GM23338 (cell line): ENCODE data around the gene LIPG. TPM values are rescaled to one million over a fixed set of nuclear protein-coding genes. Genes with fewer than 3 reads are reported as not detected.

Experiments used
- ATAC-seq: fragments of 200-7000 bp; cut with Tn5 transposase; 3 replicates; pipeline ENCODE4 v1.9.1; 2020
- DNase-seq: peaks from one replicate; pipeline ENCODE4 v3.0.0-alpha.2; 2015; ENCODE audit warnings: low spot score
- H2AFZ ChIP-seq: fragments of 200-600 bp; sonication (generic); 2 replicates; pipeline ENCODE4 v1.8.0; 2016; ENCODE audit warnings: antibody characterized with exemption, mild to moderate bottlenecking, moderate library complexity
- H3F3A ChIP-seq: fragments of 200-600 bp; sonication (generic); replicated peaks from 2 replicates; pipeline ENCODE4 v1.8.0; 2017; ENCODE audit warnings: antibody characterized with exemption, mixed run types, low read depth
- H3K27ac ChIP-seq: fragments of 200-600 bp; sonication (generic); 2 replicates; pipeline ENCODE4 v1.6.1; 2016; ENCODE audit warnings: low read depth
- H3K27me3 ChIP-seq: fragments of 200-600 bp; sonication (generic); 2 replicates; pipeline ENCODE4 v1.8.0; 2016; ENCODE audit warnings: mild to moderate bottlenecking, mixed run types, moderate library complexity; ENCODE audit not compliant: insufficient read depth
- H3K36me3 ChIP-seq: fragments of 200-600 bp; sonication (generic); 2 replicates; pipeline ENCODE4 v1.8.0; 2016; ENCODE audit warnings: mild to moderate bottlenecking; ENCODE audit not compliant: insufficient read depth
- H3K4me1 ChIP-seq: fragments of 200-600 bp; sonication (generic); 2 replicates; pipeline ENCODE4 v1.8.0; 2016; ENCODE audit warnings: mild to moderate bottlenecking, moderate library complexity; ENCODE audit not compliant: insufficient read depth
- H3K4me2 ChIP-seq: fragments of 200-600 bp; sonication (generic); 2 replicates; pipeline ENCODE4 v1.7.1; 2017; ENCODE audit warnings: mixed run types
- H3K4me3 ChIP-seq: fragments of 200-600 bp; sonication (generic); 2 replicates; pipeline ENCODE4 v1.6.1; 2016; ENCODE audit warnings: mixed run types
- H3K79me2 ChIP-seq: fragments of 200-600 bp; sonication (generic); replicated peaks from 2 replicates; pipeline ENCODE4 v1.8.0; 2017; ENCODE audit warnings: mild to moderate bottlenecking; ENCODE audit not compliant: insufficient read depth
- H3K9me2 ChIP-seq: fragments of 200-600 bp; sonication (generic); 2 replicates; pipeline ENCODE4 v1.8.0; 2017; ENCODE audit not compliant: insufficient read depth
- H4K20me1 ChIP-seq: fragments of 200-600 bp; sonication (generic); replicated peaks from 2 replicates; pipeline ENCODE4 v1.8.0; 2017; ENCODE audit warnings: mild to moderate bottlenecking; ENCODE audit not compliant: insufficient read depth
- H3K27ac Mint-ChIP-seq: 2 replicates; pipeline ENCODE4 v1.8.0; 2020; ENCODE audit warnings: inconsistent platforms, mild to moderate bottlenecking, moderate library complexity, mixed read lengths
- H3K27me3 Mint-ChIP-seq: 3 replicates; pipeline ENCODE4 v1.8.0; 2022; ENCODE audit warnings: low read depth, mild to moderate bottlenecking, moderate library complexity, mixed read lengths, inconsistent platforms; ENCODE audit not compliant: insufficient read depth, poor library complexity
- H3K36me3 Mint-ChIP-seq: 3 replicates; pipeline ENCODE4 v1.8.0; 2021; ENCODE audit warnings: low read depth, mild to moderate bottlenecking, inconsistent platforms, moderate library complexity, mixed read lengths
- H3K4me1 Mint-ChIP-seq: 3 replicates; pipeline ENCODE4 v1.8.0; 2020; ENCODE audit warnings: mild to moderate bottlenecking, inconsistent platforms, mixed read lengths
- H3K4me3 Mint-ChIP-seq: 3 replicates; pipeline ENCODE4 v1.8.0; 2021; ENCODE audit warnings: moderate library complexity, mild to moderate bottlenecking, inconsistent platforms, mixed read lengths
- H3K9me3 Mint-ChIP-seq: 3 replicates; pipeline ENCODE4 v1.8.0; 2020; ENCODE audit warnings: moderate library complexity, mild to moderate bottlenecking, inconsistent platforms, mixed read lengths
- CREB1 ChIP-seq: fragments of 250-450 bp; sonication (Bioruptor Pico); IDR thresholded peaks from 2 replicates; pipeline ENCODE4 v1.5.0; 2020; ENCODE audit warnings: low read depth, mild to moderate bottlenecking, moderate library complexity
- ETS1 ChIP-seq: IDR thresholded peaks from 2 replicates; pipeline ENCODE4 v1.6.1; 2016; ENCODE audit warnings: antibody characterized with exemption
- EZH2phosphoT487 ChIP-seq: fragments of 200-600 bp; sonication (generic); IDR thresholded peaks from one replicate; pipeline ENCODE4 v1.8.1; 2018; ENCODE audit warnings: antibody characterized with exemption; ENCODE audit not compliant: unreplicated experiment
- JUNB ChIP-seq: IDR thresholded peaks from one replicate; pipeline ENCODE4 v1.6.1; 2016; ENCODE audit warnings: antibody characterized with exemption; ENCODE audit not compliant: unreplicated experiment
- STAT1 ChIP-seq: IDR thresholded peaks from one replicate; pipeline ENCODE4 v1.6.1; 2016; ENCODE audit warnings: antibody characterized with exemption; ENCODE audit not compliant: unreplicated experiment
- ZNF462 ChIP-seq: fragments of 250-450 bp; sonication (Bioruptor Pico); IDR thresholded peaks from 2 replicates; pipeline ENCODE4 v1.5.0; 2020; ENCODE audit warnings: mild to moderate bottlenecking, moderate library complexity
- polyA plus RNA-seq: library from polyadenylated mRNA; unstranded; fragments of >200 nt; fragmentation: Nextera tagmentation; extraction: Ambion mirVana; gene quantifications from 2 replicates; pipeline ENCODE4 v1.2.1, GENCODE V29; 2016
- total RNA-seq: library from RNA; depleted of rRNA; stranded (reverse); fragments of >200 nt; shearing (Covaris generic); gene quantifications from 2 replicates; pipeline ENCODE4 v1.2.3, GENCODE V29; 2014

LIPG gene
- total and polyA plus RNA-seq, 2 experiments from 2014 or later = 4.9 to 17.7 TPM

GRCh38 chr18:49638891-49639557 is 77.2 kb downstream of the LIPG start (continued):
- TF ChIP-seq ZNF462 (no peak), CREB1 (CRISPR knock-in tag) (no peak)

- no peak for ATAC-seq
- Mint-ChIP-seq H3K36me3 (0 out of 3 replicates have a peak, but pooled peaks cover 4% of the 10 kb centered on the region), H3K27ac (no peak overlapping the region), H3K27me3 (peaks cover 7% of the 10 kb centered on the region), H3K9me3 (peaks cover 6% of the 10 kb centered on the region; the same call in 2 of the 3 replicates), H3K4me1 (no peaks in the 10 kb centered on the region), H3K4me3 (no peak overlapping the region)
- Histone ChIP-seq H3K36me3 (no peaks in the 10 kb centered on the region), H3K4me3 (no peak overlapping the region), H3F3A (no peaks in the 10 kb centered on the region), H4K20me1 (no peaks in the 10 kb centered on the region), H3K4me1 (no peaks in the 10 kb centered on the region), H3K27ac (no peak overlapping the region), H2AFZ (0 out of 2 replicates have a peak overlapping the region, but pooled peaks have one; percentile 47), H3K4me2 (no peak overlapping the region), H3K79me2 (no peaks in the 10 kb centered on the region), H3K9me2 (no peaks in the 10 kb centered on the region), H3K27me3 (no peaks in the 10 kb centered on the region)
- DNase-seq = no peak
- no peak for TF ChIP-seq STAT1
- no peak for TF ChIP-seq JUNB
- TF ChIP-seq EZH2phosphoT487 = no peak
- no peak for TF ChIP-seq ZNF462
- no peak for TF ChIP-seq ETS1
These were observed 78.0 kb downstream of the LIPG start for GRCh38 chr18:49639643-49640391.
